ENCODE results near the gene MLKL.

- TF ChIP-seq POLR2A (IDR thresholded peaks at IDR 0.05; ENCODE audit: low read depth, low read length) (no peak), JUN (IDR thresholded peaks at IDR 0.05; ENCODE audit: borderline replicate concordance, insufficient read depth, insufficient read length, low read depth) (no peak), CTCF (IDR thresholded peaks at IDR 0.05; ENCODE audit: extremely low read depth in 1 of 2, insufficient read depth in 1 of 2, low read depth in 1 of 2, low read length in 2 of 2) (peak in 1 of 2 donors; percentile 27), POLR2AphosphoS5 (IDR thresholded peaks at IDR 0.05; ENCODE audit: insufficient read depth, low read depth, low read length) (no peak), EZH2 (IDR thresholded peaks at IDR 0.05; ENCODE audit: borderline replicate concordance, low read depth, low read length, severe bottlenecking) (no peak), GATA2 (IDR thresholded peaks at IDR 0.05; ENCODE audit: insufficient read depth, insufficient read length, low read depth, low read length) (no peak), FOS (IDR thresholded peaks at IDR 0.05; ENCODE audit: borderline replicate concordance, insufficient read depth, low read length) (no peak)
- TF ChIP-seq, protein P1, sequence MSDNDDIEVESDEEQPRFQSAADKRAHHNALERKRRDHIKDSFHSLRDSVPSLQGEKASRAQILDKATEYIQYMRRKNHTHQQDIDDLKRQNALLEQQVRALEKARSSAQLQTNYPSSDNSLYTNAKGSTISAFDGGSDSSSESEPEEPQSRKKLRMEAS (IDR thresholded peaks at IDR 0.05; ENCODE audit: insufficient read depth, insufficient read length) = no peak
These were observed 49.6 kb downstream of the MLKL start for GRCh38 chr16:74650966-74651567.
